ENCODE measurements around the gene ZNF319. TPM values are rescaled to one million over a fixed set of nuclear protein-coding genes. Genes with fewer than 3 reads are reported as not detected.

ZNF319 gene
- total RNA-seq, 1 experiment from 2014 or later: 5.6 TPM

- DNase-seq: peak in 1 of 2 experiments; percentile 38
- no peak overlapping the region for H3K27ac ChIP-seq
Measured at GRCh38 chr16:57999366-57999970, 1.0 kb downstream of the ZNF319 start.

GRCh38 chr16:57998992-57999365 is 1.5 kb downstream of the ZNF319 start:
- Histone ChIP-seq H3K27me3 (no peaks in the 10 kb centered on the region), H3K4me3 (no peak overlapping the region)

More at GRCh38 chr16:57999366-57999970, 1.0 kb downstream of the ZNF319 start:
- no peaks in the 10 kb centered on the region for H3K36me3 ChIP-seq
- no peaks in the 10 kb centered on the region for H3K9me3 ChIP-seq (replicated peaks)
- H3K4me3 ChIP-seq: peak overlapping the region; percentile 64
- H3K27me3 ChIP-seq: no peaks in the 10 kb centered on the region
- no peaks in the 10 kb centered on the region for H3K4me1 ChIP-seq

GRCh38 chr16:57998486-57998885 is 2.0 kb downstream of the ZNF319 start:
- H3K27ac ChIP-seq: no peak overlapping the region

More at GRCh38 chr16:57998992-57999365, 1.5 kb downstream of the ZNF319 start:
- Histone ChIP-seq H3K36me3 (no peaks in the 10 kb centered on the region), H3K27ac (no peak overlapping the region), H3K9me3 (replicated peaks) (no peaks in the 10 kb centered on the region), H3K4me1 (no peaks in the 10 kb centered on the region)
- no peak for DNase-seq

GRCh38 chr16:57997528-57998265 is 2.8 kb downstream of the ZNF319 start:
- H3K9me3 ChIP-seq (replicated peaks): no peaks in the 10 kb centered on the region
- no peak for DNase-seq
- peaks cover 7% of the 10 kb centered on the region; the same call in 1 of the 2 replicates for H3K4me1 ChIP-seq
- H3K4me3 ChIP-seq: no peak overlapping the region
- H3K27me3 ChIP-seq: no peaks in the 10 kb centered on the region
- H3K27ac ChIP-seq: no peak overlapping the region
- H3K36me3 ChIP-seq: no peaks in the 10 kb centered on the region

More at GRCh38 chr16:57998486-57998885, 2.0 kb downstream of the ZNF319 start:
- Histone ChIP-seq H3K4me1 (peaks cover 2% of the 10 kb centered on the region; the same call in 1 of the 2 replicates), H3K27me3 (no peaks in the 10 kb centered on the region), H3K9me3 (replicated peaks) (no peaks in the 10 kb centered on the region), H3K36me3 (no peaks in the 10 kb centered on the region), H3K4me3 (no peak overlapping the region)
- DNase-seq: no peak

- H3K27ac ChIP-seq: no peak overlapping the region
- H3K9me3 ChIP-seq (replicated peaks): no peaks in the 10 kb centered on the region
- H3K27me3 ChIP-seq: no peaks in the 10 kb centered on the region
- H3K4me3 ChIP-seq: no peak overlapping the region
- DNase-seq: no peak
- no peaks in the 10 kb centered on the region for H3K36me3 ChIP-seq
- peaks cover 7% of the 10 kb centered on the region; the same call in 1 of the 2 replicates for H3K4me1 ChIP-seq
Measured at GRCh38 chr16:57997176-57997527, 3.3 kb downstream of the ZNF319 start.

GRCh38 chr16:57996406-57997175 is 3.9 kb downstream of the ZNF319 start:
- H3K4me1 ChIP-seq: peaks cover 7% of the 10 kb centered on the region; the same call in 1 of the 2 replicates
- H3K36me3 ChIP-seq: no peaks in the 10 kb centered on the region
- no peak overlapping the region for H3K4me3 ChIP-seq
- no peaks in the 10 kb centered on the region for H3K27me3 ChIP-seq
- H3K27ac ChIP-seq: no peak overlapping the region
- H3K9me3 ChIP-seq (replicated peaks): no peaks in the 10 kb centered on the region
- no peak for DNase-seq

GRCh38 chr16:57995721-57996405 is 4.6 kb downstream of the ZNF319 start:
- no peak overlapping the region for H3K4me3 ChIP-seq
- H3K27me3 ChIP-seq: no peaks in the 10 kb centered on the region
- DNase-seq: no peak
- no peaks in the 10 kb centered on the region for H3K9me3 ChIP-seq (replicated peaks)
- no peak overlapping the region for H3K27ac ChIP-seq
- no peaks in the 10 kb centered on the region for H3K36me3 ChIP-seq
- H3K4me1 ChIP-seq: peaks cover 7% of the 10 kb centered on the region; the same call in 1 of the 2 replicates

- no peak overlapping the region for H3K4me3 ChIP-seq
- no peaks in the 10 kb centered on the region for H3K9me3 ChIP-seq (replicated peaks)
- H3K36me3 ChIP-seq: no peaks in the 10 kb centered on the region
- peak; percentile 45 to 49 for DNase-seq
- no peak overlapping the region for H3K27ac ChIP-seq
- H3K4me1 ChIP-seq: peaks cover 7% of the 10 kb centered on the region; the same call in 1 of the 2 replicates
- H3K27me3 ChIP-seq: no peaks in the 10 kb centered on the region
Measured at GRCh38 chr16:57994778-57995177, 5.7 kb downstream of the ZNF319 start.

- H3K4me1 ChIP-seq: peaks cover 7% of the 10 kb centered on the region; the same call in 1 of the 2 replicates
- no peaks in the 10 kb centered on the region for H3K9me3 ChIP-seq (replicated peaks)
- H3K36me3 ChIP-seq: no peaks in the 10 kb centered on the region
- no peak overlapping the region for H3K27ac ChIP-seq
- no peak for DNase-seq
- H3K27me3 ChIP-seq: no peaks in the 10 kb centered on the region
- H3K4me3 ChIP-seq: no peak overlapping the region
Measured at GRCh38 chr16:57994361-57994760, 6.1 kb downstream of the ZNF319 start.

- Histone ChIP-seq H3K36me3 (no peaks in the 10 kb centered on the region), H3K27ac (no peak overlapping the region), H3K9me3 (replicated peaks) (no peaks in the 10 kb centered on the region), H3K4me1 (peaks cover 7% of the 10 kb centered on the region; the same call in 1 of the 2 replicates), H3K4me3 (no peak overlapping the region), H3K27me3 (no peaks in the 10 kb centered on the region)
- no peak for DNase-seq
Measured at GRCh38 chr16:57993897-57994296, 6.6 kb downstream of the ZNF319 start.

GRCh38 chr16:57993438-57993837 is 7.0 kb downstream of the ZNF319 start:
- Histone ChIP-seq H3K36me3 (no peaks in the 10 kb centered on the region), H3K9me3 (replicated peaks) (no peaks in the 10 kb centered on the region), H3K27me3 (no peaks in the 10 kb centered on the region), H3K4me1 (peaks cover 7% of the 10 kb centered on the region; the same call in 1 of the 2 replicates), H3K4me3 (no peak overlapping the region), H3K27ac (no peak overlapping the region)
- DNase-seq: peak; percentile 51 to 59

- H3K9me3 ChIP-seq (replicated peaks): no peaks in the 10 kb centered on the region
- no peaks in the 10 kb centered on the region for H3K36me3 ChIP-seq
- H3K27me3 ChIP-seq: no peaks in the 10 kb centered on the region
- H3K4me3 ChIP-seq: no peak overlapping the region
- no peak for DNase-seq
- no peak overlapping the region for H3K27ac ChIP-seq
- H3K4me1 ChIP-seq: peaks cover 7% of the 10 kb centered on the region; the same call in 1 of the 2 replicates
Measured at GRCh38 chr16:57992084-57992483, 8.4 kb downstream of the ZNF319 start.

- Histone ChIP-seq H3K27me3 (no peaks in the 10 kb centered on the region), H3K36me3 (no peaks in the 10 kb centered on the region), H3K27ac (no peak overlapping the region), H3K9me3 (replicated peaks) (no peaks in the 10 kb centered on the region), H3K4me3 (no peak overlapping the region), H3K4me1 (peaks cover 7% of the 10 kb centered on the region; the same call in 1 of the 2 replicates)
- no peak for DNase-seq
Measured at GRCh38 chr16:57991551-57992059, 8.9 kb downstream of the ZNF319 start.

- Histone ChIP-seq H3K27ac (no peak overlapping the region), H3K27me3 (no peaks in the 10 kb centered on the region), H3K9me3 (replicated peaks) (no peaks in the 10 kb centered on the region), H3K36me3 (no peaks in the 10 kb centered on the region), H3K4me3 (no peak overlapping the region), H3K4me1 (peaks cover 7% of the 10 kb centered on the region; the same call in 1 of the 2 replicates)
- no peak for DNase-seq
Measured at GRCh38 chr16:57988929-57989328, 11.5 kb downstream of the ZNF319 start.
